Stimulated activated CD4-positive, alpha-beta T cell treated with anti-CD3 and anti-CD28 coated beads, Interleukin-12 subunit alpha, Interleukin-12 subunit beta, amount 100 ng/mL, for 24 hours (primary cell): Measurements from ENCODE around the gene TMEM37.
"Not testable (repeated sequence)": the region's sequence is repeated elsewhere in the genome, so short reads cannot be mapped to it uniquely, and the experiment has no call there.

Experiments used
- DNase-seq, 2 experiments: peaks; one replicate each; pipeline ENCODE4 v3.0.0-alpha.2; 2020; ENCODE audit warnings: low read depth in 2 of 2

TMEM37 gene, protein sequence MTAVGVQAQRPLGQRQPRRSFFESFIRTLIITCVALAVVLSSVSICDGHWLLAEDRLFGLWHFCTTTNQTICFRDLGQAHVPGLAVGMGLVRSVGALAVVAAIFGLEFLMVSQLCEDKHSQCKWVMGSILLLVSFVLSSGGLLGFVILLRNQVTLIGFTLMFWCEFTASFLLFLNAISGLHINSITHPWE

DNA sequence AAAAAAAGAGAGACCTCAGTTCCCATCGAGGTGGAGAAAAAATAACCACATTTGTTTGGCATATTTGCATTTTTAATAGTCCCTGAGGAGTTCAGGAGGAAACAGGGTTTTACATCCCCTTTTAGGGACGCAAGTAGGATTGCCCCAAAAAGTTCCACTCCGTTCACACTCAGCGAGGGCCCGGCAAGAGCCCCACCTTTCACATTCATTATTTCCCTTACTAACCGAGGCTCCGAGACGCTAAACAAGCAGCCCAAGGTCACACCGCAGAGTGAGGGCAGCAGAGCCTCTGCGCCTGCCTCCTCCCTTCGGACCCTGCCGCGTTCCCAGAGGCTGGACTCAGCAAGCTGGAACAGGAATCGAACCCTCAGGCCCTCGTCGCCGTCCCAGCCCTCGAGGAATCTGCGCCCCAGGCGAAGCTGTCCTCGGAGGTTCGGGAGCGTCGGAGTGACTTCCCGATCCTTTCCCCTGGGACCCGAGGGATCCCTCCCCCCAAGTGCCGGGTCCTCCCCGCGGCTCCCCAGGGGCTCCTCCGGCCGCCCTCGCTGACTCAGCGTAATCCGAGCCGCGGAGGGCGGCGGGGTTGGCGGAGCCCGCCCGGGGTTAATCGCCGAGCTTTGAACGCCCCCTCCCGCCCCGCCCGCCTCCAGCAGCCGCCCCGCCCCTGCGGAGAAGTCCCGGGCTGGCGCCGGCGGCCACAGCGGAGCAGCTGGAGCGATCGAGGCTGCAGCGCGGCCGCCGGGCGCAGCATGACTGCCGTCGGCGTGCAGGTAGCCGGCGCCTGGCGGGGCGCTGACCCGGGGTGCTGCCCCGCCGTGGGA is at the start of gene TMEM37:
TSS of gene TMEM37 (plus strand) at position 700 of the 821 bp plus-strand sequence. CDS start at position 750, 50 bp downstream.
- peak in 1 of 2 experiments; percentile 3 for DNase-seq

DNA sequence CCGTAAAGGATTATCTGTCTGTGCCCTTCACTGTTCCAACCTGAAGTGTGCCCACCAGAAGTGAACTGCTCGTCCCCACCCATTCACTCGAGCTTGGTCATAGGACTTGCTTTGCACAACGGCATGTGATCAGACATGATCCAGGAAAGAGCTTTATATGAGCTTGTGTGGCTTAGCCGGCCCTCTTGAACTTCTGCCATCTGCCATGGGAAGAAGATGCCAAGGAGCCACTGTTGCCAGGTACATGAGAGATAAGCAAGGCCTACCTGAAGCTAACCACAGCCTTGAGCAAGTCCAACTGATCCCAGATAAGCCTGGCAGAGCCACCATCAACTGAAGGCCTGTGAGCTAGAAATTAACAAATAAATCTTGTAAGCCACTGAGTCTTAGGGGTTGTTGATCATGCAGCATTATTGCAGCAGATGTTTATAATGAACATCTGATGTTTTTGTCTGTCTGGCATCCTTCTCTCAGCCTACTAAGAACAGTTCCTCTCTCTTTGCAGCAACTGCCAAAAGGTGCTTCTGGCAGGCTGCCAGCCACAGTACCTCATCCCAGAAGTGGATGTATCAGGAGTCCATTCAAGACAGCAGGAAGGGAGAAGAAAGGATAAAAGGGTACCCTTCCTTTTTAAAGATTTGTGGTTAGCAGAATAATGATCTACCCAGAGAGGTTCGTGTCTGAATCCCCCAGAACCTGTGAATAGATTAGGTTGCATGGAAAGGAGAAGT is 48.1 kb upstream of the TMEM37 start:
- no peak for DNase-seq

- DNase-seq: no peak
These were observed 46.7 kb upstream of the TMEM37 start for GRCh38 chr2:119384971-119385370.

- no peak for DNase-seq
These were observed 46.2 kb upstream of the TMEM37 start for GRCh38 chr2:119385466-119385865.

DNA sequence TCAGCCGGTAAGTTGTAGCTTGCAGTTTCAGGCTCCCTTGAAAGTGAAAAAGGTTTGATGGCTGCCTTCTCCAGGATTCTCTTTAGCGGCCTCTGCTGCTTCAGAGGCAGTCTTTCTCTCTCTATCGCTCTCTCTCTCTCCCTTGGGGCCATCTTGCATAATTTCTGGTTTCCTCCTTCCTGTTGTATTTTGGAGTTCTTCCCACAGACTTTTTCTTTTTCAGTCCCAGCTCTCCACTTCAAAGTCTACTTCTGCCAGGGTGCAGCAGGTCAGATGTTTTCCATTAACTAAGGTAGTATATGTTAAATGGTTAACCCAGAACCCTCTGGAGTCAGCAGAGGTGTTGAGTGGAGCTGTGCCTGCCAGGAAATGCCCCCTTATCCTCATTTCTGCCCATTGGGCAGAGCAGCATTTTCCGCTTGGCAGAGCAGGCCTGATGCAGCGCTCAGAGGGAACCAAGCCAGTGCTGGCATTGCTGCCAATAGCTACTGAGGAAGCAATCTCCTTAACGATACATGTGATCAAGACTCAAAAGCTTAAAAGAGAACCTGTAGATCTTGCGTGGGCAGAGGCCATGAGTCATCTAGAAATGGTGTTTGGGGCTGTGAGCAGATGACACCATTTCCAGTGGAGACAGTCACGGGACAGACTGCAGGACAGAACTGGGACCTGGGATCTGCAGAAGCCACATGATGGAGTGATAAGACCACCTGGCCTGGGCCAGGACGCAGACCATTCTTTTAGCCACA is 44.1 kb upstream of the TMEM37 start:
- DNase-seq: peak in 1 of 2 experiments; percentile 13

DNA sequence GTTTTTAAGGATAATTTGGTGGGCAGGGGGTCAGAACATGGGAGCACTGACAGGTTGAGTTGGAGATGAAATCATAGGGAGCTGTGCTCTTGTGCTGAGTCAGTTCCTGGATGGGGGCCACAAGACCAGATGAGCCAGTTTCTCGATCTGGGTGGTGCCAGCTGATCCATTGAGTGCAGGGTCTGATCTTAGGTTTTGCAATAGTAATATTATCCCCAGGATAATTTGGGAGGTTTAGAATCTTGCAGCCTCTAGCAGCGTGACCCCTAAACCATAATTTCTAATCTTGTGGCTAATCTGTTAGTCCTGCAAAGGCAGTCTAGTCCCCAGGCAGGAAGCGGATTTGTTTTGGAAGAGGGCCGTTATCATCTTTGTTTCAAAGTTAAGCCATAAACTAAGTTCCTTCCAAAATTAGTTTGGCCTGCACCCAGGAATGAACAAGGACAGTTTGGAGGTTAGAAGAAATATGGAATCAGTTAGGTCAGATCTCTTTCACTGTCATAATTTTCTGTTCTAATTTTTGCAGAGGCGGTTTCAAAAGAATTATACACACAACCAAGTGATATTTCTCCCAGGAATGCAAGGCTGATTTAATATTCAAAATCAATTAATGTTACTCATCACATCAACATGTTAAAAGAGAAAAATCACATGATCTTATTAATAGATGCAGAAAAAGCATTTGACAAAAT is 41.9 kb upstream of the TMEM37 start:
- no peak for DNase-seq

- DNase-seq: no peak
These were observed 37.5 kb upstream of the TMEM37 start for GRCh38 chr2:119393971-119394748.

DNA sequence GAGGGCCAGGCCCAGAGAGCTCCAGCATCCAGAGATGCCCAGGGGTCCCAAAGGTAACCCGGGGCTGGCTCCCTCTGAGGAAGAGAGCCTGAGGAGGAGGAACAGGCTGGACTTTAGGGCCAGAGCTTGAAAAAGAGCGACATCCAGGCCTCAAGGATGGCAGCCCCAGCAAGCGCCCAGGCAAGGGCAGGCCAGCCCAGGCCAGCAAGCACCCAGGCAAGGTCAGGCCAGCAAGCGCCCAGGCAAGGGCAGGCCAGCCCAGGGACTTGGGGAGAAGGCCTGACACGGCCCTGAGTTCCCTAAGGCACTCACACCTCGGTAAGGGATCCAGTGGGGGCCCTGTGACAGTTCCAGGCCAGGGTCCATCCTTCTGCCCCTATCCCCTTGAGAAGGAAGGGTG is 34.5 kb upstream of the TMEM37 start:
- DNase-seq: no peak

DNA sequence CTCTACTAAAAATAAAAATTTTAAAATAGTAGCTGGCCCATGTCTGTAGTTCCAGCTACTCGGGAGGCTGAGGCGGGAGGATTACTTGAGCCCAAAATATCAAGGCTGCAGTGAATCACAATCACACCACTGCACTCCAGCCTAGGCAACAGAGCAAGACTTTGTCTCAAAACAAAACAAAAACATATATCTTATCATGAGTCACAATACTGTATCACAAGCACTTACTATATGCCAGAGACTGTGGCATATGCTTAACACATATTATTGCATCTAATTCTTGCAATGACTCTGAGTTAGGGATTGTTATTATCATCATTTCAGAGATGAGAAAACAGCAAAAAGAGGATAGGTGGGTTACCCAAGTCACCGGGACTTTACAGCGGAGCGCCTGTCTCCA is 29.5 kb upstream of the TMEM37 start:
- no peak for DNase-seq

DNA sequence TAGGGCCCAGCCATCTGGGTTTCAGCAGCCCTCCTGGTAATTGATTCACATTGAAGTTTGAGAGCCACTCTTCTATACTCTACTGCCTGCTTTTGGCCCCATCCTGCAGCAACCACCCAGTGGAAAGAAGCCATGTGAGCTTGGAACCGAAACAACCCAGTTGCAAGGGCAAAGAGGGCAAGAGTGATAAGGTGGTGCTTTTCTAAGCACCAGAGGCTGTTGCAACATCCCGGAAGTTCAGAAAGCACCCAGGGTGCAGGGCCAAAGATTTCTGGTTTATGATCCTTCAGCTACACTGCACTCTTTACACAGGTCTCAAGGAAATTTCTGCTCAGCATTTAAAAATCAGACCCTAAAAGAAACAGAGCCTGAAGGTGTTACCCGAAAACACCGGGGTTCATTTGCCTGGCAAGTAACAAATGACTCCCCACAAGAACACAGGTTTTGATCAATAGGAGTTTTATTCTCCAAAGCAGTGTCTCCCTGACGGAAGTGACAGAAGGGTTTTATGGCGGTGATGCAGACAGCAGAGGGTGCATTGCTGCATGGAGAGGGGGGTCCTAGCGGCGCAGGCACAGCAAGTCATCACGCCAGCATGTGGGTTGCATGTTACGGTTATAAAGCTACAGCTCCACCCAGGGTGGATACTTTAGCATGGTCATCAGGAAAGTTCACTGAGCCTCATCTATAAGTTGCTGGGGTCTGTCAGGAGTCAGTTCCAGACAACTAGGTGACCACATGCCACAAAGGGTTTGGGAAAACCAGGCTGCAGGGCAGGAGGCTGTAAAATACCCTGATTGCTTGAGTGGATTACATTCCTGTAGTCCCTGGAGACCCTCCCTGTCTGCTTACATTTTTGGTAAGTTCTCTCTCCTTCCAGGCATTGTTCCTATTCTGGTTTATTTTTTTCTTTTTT is 28.8 kb upstream of the TMEM37 start:
- DNase-seq: no peak

- DNase-seq: not testable (repeated sequence)
These were observed 28.0 kb upstream of the TMEM37 start for GRCh38 chr2:119403618-119404017.

- DNase-seq: no peak
These were observed 26.5 kb upstream of the TMEM37 start for GRCh38 chr2:119405151-119405550.

- peak in 1 of 2 experiments; percentile 11 for DNase-seq
These were observed 24.0 kb upstream of the TMEM37 start for GRCh38 chr2:119407430-119408220.

DNA sequence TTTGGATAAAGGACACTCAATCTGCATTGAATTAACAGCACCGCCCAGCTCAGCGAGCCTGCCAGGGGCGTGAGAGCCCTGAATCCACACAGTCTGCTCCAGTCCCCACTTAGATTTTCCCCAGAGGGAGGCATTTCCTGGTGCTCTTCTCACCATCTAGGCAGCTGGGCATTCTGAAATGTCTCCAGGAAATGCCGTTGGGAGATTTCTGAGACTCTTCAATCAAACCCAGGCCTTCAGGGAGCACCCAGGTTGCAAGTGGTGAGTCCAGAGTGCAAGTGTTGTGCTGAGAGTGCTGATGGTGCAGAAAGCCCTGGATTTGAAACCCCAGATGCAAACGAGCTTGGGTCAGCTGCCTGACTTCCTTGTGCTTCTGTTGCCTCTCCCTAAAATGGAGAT is 23.4 kb upstream of the TMEM37 start:
- no peak for DNase-seq

- no peak for DNase-seq
These were observed 22.1 kb upstream of the TMEM37 start for GRCh38 chr2:119409506-119409905.

- DNase-seq: no peak
These were observed 16.8 kb upstream of the TMEM37 start for GRCh38 chr2:119414894-119415293.

GRCh38 chr2:119415630-119416029 is 16.0 kb upstream of the TMEM37 start:
- no peak for DNase-seq

DNA sequence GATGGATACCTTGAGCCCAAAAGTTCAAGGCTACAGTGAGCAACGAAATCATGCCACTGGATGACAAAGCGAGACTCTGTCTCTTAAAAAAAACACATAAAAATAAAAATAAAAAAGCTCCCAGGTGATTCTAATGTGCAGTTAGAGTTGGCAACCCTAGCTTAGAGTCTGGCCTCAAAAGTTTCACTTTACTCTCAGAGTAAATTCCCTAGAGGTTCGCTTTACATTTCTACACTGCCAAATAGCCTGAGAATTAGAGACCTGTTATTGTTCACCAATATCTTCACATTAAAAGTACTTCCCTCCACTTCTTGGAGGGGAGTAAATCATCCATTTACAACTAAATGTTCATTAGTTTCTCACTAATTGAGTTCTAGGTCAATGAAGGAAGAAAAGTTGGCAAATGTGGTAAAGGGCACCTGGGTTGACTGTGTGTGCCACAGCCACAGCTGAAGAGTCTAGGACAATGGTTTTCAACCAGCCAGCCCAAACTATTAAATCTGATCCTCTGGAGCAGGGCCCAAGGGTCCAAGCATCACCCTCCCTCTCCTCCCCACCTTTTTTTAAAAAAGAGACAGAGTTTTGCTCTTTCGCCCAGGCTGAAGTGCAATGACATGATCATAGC is 15.2 kb upstream of the TMEM37 start:
- DNase-seq: no peak
